HG03280 (cell line): ENCODE measurements around the gene TMEM35B.
"Not testable (repeated sequence)": the region's sequence is repeated elsewhere in the genome, so short reads cannot be mapped to it uniquely, and the experiment has no call there.

Experiments
- ATAC-seq: cut with Tn5 transposase; IDR thresholded peaks from one replicate; pipeline ENCODE4 v1.9.1; 2021; ENCODE audit warnings: mild to moderate bottlenecking, moderate library complexity; ENCODE audit not compliant: unreplicated experiment

The TMEM35B gene

GRCh38 chr1:34976384-34977209 is 8.6 kb downstream of the TMEM35B start:
- ATAC-seq = no peak

DNA sequence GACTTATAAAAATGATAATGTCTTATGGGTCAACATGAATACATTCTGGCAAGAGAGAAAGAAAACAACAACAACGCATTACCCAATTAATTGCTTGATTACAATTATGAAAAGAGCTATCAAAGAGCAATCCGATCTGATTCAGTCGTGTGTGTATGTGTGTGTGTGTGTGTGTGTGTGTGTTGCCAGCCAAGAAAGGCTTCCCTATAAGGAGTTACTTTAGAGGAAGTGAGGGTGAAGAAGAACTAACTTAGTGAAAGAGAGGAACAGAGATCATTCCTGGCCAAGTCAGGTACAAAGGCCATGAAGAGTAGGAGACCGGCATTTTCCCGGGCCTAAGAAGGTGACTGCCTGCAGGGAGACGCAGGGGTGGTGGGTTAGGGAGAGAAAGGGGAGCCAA is 9.4 kb downstream of the TMEM35B start:
- ATAC-seq = no peak

GRCh38 chr1:34975338-34975737 is 9.8 kb downstream of the TMEM35B start:
- no peak for ATAC-seq

DNA sequence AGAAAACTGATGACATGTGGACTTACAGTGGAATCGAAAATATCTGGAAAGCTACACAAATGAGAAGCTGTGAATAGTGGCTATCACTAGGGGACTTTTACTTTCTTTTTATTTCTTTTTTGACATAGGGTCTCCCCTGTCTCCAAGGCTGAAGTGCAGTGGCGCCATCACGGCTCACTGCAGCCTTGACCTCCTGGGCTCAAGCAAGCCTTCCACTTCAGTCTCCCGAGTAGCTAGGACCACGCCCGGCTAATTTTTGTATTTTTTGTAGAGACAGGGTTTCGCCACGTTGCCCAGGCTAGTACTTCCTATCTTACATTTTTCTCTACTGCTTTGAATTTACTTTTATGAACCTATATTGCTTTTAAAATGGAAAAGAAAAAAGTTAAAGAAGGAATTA is 10.5 kb downstream of the TMEM35B start:
- ATAC-seq = no peak

DNA sequence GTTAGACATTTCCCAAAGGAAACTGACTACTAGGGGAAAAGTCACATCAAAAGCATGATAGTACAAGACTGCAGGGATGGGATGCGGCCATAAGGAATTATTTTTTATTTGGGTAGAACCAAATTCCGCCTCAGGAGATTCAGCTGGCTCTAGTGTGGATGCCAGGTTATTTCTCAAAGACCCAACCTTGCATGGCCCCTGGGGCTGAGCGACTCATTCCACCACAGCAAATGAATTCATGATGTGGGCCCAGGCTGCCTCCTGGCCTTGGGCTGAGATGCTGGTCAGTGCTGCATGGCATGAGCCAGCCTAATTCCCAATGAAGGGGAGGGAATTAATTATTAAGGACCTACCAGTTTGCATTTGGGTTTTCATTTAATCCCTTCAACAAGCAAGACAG is 11.8 kb downstream of the TMEM35B start:
- no peak for ATAC-seq

DNA sequence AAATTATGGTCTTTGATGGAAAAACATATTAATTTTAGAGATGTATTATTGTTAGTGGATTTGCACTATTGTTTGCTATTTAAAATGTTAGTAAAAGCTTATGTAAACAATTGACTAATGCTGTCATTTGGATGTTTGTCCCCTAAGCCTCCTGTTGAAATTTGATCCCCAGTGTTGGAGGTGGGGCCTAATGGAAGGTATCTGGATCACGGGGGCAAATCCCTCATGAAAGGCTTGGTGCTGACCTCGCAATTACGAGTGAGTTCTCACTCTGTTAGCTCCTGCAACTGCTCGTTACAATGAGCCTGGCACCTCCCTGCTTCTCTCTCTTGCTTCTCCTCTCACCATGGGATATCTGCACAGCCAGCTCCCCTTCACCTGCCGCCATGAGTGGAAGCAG is 14.3 kb downstream of the TMEM35B start:
- ATAC-seq = no peak

DNA sequence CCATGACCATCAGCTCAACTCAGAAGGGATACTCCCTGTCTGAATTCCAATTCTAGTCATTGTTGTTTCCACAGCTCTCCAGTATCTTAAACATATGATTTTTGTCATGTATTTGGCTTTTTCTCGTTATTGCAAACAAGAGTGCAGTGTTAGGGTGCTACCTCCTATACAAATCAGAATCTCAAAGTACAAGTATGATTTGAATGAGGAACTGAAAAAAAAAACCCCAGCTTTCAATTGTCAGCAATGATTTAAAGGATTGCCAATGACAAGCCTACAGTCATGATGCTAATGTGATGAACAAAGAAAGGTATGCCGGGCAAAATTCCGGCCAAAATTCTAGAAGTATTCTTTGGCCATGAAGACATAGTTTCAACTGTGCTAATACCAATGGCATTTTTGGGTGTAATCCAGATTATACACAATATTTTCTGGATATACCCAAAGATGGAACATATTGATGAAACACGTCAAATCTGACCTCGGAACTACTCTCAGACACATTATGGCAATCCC is 14.9 kb downstream of the TMEM35B start:
- ATAC-seq = no peak

DNA sequence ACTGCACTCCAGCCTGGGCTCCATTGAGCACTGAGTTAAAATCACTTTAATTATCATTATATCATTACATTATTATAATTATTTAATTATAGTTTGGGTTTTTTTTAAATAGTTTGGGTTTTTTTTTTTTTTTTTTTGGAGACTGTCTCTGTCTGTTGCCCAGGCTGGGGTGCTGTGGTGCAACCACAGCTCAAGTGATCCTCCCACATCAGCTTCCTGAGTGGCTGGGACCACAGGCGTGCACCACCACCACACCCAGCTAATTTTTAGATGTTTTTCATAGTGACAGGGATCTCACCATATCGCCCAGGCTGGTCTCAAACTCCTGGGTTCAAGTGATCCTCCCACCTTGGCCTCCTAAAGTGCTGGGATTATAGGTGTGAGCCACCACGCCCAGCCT is 16.9 kb downstream of the TMEM35B start:
- ATAC-seq = not testable (repeated sequence)

- ATAC-seq = not testable (repeated sequence)
Observed at GRCh38 chr1:34967672-34968071, 17.5 kb downstream of the TMEM35B start.

DNA sequence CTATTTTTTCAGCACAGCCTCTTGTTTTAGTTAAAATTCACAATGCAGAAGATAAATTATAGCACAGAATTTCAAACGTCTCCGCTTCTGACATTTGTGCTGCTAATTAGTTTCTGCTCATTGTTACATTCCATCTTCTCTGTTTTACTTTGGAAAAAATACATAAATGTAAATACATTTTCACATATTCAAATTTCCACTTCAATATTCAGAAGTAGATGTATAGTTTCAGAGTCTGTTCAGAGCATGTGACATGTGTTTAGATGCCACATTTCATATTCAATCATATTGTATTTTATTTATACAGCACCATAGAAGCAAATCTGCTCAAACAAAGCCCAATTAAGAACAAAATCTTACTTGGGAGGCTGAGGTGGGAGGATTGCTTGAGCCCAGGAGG is 19.6 kb downstream of the TMEM35B start:
- no peak for ATAC-seq

- ATAC-seq = no peak
Observed at GRCh38 chr1:34950428-34950827, 34.7 kb downstream of the TMEM35B start.

DNA sequence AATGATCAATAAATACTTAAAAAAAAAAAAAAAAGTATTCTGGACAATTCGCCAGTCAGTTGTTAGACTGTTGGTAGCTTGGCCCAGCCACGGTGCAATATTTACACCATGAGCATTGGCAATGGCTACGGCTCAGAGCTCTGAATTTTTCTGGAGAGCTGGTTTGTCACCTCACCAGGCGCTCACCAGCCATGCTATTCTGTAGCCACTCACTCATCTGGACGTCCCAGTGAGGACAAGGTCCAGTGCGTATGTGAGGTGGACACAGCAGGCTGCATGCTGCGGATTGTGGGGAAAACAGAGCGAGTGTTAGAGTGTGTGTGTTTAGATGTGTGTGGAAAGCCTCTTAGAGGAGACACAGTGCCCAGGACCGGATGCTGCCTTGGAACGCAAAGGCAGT is 36.4 kb downstream of the TMEM35B start:
- not testable (repeated sequence) for ATAC-seq

DNA sequence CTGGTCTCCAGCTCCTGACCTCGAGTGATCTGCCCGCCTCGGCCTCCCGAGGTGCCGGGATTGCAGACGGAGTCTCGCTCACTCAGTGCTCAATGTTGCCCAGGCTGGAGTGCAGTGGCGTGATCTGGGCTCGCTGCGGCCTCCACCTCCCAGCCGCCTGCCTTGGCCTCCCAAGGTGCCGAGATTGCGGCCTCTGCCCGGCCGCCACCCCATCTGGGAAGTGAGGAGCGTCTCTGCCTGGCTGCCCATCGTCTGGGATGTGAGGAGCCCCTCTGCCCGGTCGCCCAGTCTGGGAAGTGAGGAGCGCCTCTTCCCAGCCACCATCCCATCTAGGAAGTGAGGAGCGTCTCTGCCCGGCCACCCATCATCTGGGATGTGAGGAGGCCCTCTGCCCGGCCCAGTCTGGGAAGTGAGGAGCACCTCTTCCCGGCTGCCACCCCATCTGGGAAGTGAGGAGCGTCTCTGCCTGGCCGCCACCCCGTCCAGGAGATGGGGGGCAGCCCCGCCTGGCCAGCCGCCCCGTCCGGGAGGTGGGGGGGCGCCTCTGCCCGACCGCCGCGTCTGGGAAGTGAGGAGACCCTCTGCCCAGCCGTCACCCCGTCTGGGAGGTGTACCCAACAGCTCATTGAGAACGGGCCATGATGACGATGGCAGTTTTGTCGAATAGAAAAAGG is 37.4 kb downstream of the TMEM35B start:
- ATAC-seq = not testable (repeated sequence)

DNA sequence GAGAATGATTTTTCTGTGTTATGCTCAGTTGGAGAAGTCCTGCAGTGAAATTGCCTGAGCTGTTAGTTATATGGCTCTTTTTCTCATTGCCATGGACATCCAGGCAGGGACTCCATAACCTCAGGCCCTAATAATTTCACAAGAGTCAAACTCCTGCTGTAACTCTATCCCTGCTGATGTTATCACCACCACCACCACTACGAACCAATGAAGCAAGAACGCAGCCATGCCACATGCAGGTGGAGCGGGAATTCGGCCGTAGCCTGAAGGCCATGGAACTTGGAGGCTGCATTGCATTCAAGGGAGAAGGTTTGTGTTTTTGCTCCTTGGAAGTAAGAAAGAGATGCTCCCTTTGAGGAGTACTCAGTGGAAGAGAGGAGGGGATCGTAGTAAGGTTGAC is 38.9 kb downstream of the TMEM35B start:
- no peak for ATAC-seq

- ATAC-seq = not testable (repeated sequence)
Observed at GRCh38 chr1:34941798-34942197, 43.3 kb downstream of the TMEM35B start.
